ENCODE results near the gene CDKN2B. TPM values are rescaled to one million over a fixed set of nuclear protein-coding genes. Genes with fewer than 3 reads are reported as not detected.

The CDKN2B gene
- total RNA-seq, 1 experiment from 2014 or later: 32.2 TPM

DNA sequence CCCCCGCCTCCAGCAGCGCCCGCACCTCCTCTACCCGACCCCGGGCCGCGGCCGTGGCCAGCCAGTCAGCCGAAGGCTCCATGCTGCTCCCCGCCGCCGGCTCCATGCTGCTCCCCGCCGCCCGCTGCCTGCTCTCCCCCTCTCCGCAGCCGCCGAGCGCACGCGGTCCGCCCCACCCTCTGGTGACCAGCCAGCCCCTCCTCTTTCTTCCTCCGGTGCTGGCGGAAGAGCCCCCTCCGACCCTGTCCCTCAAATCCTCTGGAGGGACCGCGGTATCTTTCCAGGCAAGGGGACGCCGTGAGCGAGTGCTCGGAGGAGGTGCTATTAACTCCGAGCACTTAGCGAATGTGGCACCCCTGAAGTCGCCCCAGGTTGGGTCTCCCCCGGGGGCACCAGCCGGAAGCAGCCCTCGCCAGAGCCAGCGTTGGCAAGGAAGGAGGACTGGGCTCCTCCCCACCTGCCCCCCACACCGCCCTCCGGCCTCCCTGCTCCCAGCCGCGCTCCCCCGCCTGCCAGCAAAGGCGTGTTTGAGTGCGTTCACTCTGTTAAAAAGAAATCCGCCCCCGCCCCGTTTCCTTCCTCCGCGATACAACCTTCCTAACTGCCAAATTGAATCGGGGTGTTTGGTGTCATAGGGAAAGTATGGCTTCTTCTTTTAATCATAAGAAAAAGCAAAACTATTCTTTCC is 34.2 kb downstream of the CDKN2B start:
- DNase-seq (no peak), ATAC-seq (no peak)
- Histone ChIP-seq H3K9me3 (ENCODE audit: low read length) (no peaks in the 10 kb centered on the region), H3K4me1 (ENCODE audit: insufficient read depth, low read length) (peaks cover 6% of the 10 kb centered on the region; the same call in 1 of the 2 replicates), H3K36me3 (ENCODE audit: low read depth, low read length) (peaks cover 8% of the 10 kb centered on the region), H3F3A (ENCODE audit: low read length, unreplicated experiment) (no peaks in the 10 kb centered on the region), H3K79me2 (ENCODE audit: low read length) (peaks cover 22% of the 10 kb centered on the region), H3K27me3 (ENCODE audit: low read length) (no peaks in the 10 kb centered on the region), H3K9ac (ENCODE audit: low read length) (no peak overlapping the region), H3K9me2 (replicated peaks; ENCODE audit: low read length) (no peaks in the 10 kb centered on the region), H3K4me2 (ENCODE audit: low read length) (no peak overlapping the region), H4K20me1 (ENCODE audit: low read length) (no peaks in the 10 kb centered on the region), H3K27ac (ENCODE audit: low read length) (no peak overlapping the region), H3K4me3 (ENCODE audit: low read length) (no peak overlapping the region), H2AFZ (ENCODE audit: low read length) (no peak overlapping the region)
- TF ChIP-seq EZH2phosphoT487 (IDR thresholded peaks at IDR 0.05; ENCODE audit: borderline replicate concordance, low read length): no peak
- TF ChIP-seq, protein P1, sequence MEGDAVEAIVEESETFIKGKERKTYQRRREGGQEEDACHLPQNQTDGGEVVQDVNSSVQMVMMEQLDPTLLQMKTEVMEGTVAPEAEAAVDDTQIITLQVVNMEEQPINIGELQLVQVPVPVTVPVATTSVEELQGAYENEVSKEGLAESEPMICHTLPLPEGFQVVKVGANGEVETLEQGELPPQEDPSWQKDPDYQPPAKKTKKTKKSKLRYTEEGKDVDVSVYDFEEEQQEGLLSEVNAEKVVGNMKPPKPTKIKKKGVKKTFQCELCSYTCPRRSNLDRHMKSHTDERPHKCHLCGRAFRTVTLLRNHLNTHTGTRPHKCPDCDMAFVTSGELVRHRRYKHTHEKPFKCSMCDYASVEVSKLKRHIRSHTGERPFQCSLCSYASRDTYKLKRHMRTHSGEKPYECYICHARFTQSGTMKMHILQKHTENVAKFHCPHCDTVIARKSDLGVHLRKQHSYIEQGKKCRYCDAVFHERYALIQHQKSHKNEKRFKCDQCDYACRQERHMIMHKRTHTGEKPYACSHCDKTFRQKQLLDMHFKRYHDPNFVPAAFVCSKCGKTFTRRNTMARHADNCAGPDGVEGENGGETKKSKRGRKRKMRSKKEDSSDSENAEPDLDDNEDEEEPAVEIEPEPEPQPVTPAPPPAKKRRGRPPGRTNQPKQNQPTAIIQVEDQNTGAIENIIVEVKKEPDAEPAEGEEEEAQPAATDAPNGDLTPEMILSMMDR (conservative IDR thresholded peaks at IDR 0.05; ENCODE audit: low read depth, low read length): no peak
- intact Hi-C loops (cut with micrococcal nuclease): no loop called here
- ChIA-PET CTCF (no interaction called here), POLR2A (ENCODE audit: unreplicated experiment) (no interaction called here)
- BruUV-seq (replicated peaks): no TSS peak

DNA sequence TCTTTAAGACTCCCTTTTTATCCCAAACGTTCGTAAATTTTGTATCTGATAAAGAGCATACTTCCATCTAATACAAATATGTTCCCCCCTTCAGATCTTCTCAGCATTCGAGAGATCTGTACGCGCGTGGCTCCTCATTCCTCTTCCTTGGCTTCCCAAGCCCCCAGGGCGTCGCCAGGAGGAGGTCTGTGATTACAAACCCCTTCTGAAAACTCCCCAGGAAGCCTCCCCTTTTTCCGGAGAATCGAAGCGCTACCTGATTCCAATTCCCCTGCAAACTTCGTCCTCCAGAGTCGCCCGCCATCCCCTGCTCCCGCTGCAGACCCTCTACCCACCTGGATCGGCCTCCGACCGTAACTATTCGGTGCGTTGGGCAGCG is 34.8 kb downstream of the CDKN2B start:
- TF ChIP-seq EZH2 (IDR thresholded peaks at IDR 0.05; ENCODE audit: low read length, unreplicated experiment): no peak
- no peak for TF ChIP-seq EZH2phosphoT487 (IDR thresholded peaks at IDR 0.05; ENCODE audit: borderline replicate concordance, low read length)
- TF ChIP-seq, protein P1 (conservative IDR thresholded peaks at IDR 0.05; ENCODE audit: low read depth, low read length): no peak
- Histone ChIP-seq H2AFZ (ENCODE audit: low read length) (no peak overlapping the region), H3F3A (ENCODE audit: low read length, unreplicated experiment) (no peaks in the 10 kb centered on the region), H3K36me3 (ENCODE audit: low read depth, low read length) (peaks cover 8% of the 10 kb centered on the region), H3K79me2 (ENCODE audit: low read length) (peaks cover 22% of the 10 kb centered on the region), H3K27me3 (ENCODE audit: low read length) (no peaks in the 10 kb centered on the region), H3K4me3 (ENCODE audit: low read length) (no peak overlapping the region), H3K27ac (ENCODE audit: low read length) (no peak overlapping the region), H3K9me3 (ENCODE audit: low read length) (no peaks in the 10 kb centered on the region), H3K9ac (ENCODE audit: low read length) (no peak overlapping the region), H3K4me2 (ENCODE audit: low read length) (no peak overlapping the region), H3K4me1 (ENCODE audit: insufficient read depth, low read length) (peaks cover 6% of the 10 kb centered on the region; the same call in 1 of the 2 replicates), H4K20me1 (ENCODE audit: low read length) (no peaks in the 10 kb centered on the region), H3K9me2 (replicated peaks; ENCODE audit: low read length) (no peaks in the 10 kb centered on the region)
- CTCF ChIA-PET: no interaction called here
- POLR2A ChIA-PET (ENCODE audit: unreplicated experiment): no interaction called here
- DNase-seq (no peak), ATAC-seq (no peak)
- intact Hi-C loops (cut with micrococcal nuclease): no loop called here
- no TSS peak for BruUV-seq (replicated peaks)

DNA sequence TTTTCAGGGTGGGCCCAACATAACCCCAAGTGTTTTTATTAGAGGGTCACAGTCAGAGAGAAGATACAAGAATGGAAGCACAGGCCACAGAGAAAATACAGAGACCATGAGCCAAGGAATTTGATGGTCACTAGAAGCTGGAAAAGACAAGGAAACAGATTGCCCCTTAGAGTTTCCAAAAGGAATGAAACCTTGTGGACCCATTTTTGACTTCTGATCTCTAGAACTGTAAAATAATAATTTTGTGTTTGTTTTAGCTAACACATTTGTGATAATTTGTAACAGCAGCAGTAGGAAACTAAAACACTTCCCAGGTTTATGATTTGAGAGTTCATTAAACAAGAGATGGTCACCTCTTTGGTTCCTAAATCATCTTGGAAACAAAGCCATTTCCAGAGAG is 36.7 kb downstream of the CDKN2B start:
- H3K36me3 ChIP-seq (ENCODE audit: low read depth, low read length): peaks cover 6% of the 10 kb centered on the region
- intact Hi-C loops (cut with micrococcal nuclease): no loop called here
- no peak overlapping the region for H3K9ac ChIP-seq (ENCODE audit: low read length)
- ATAC-seq: no peak
- H3K4me1 ChIP-seq (ENCODE audit: insufficient read depth, low read length): peaks cover 6% of the 10 kb centered on the region; the same call in 1 of the 2 replicates
- no TSS peak for BruUV-seq (replicated peaks)
- H3K79me2 ChIP-seq (ENCODE audit: low read length): peaks cover 10% of the 10 kb centered on the region; the same call in 1 of the 2 replicates
- H4K20me1 ChIP-seq (ENCODE audit: low read length): no peaks in the 10 kb centered on the region
- H3F3A ChIP-seq (ENCODE audit: low read length, unreplicated experiment): no peaks in the 10 kb centered on the region
- no peaks in the 10 kb centered on the region for H3K9me3 ChIP-seq (ENCODE audit: low read length)
- no peak overlapping the region for H3K4me3 ChIP-seq (ENCODE audit: low read length)
- H3K27me3 ChIP-seq (ENCODE audit: low read length): no peaks in the 10 kb centered on the region
- no peak overlapping the region for H2AFZ ChIP-seq (ENCODE audit: low read length)
- no peak overlapping the region for H3K27ac ChIP-seq (ENCODE audit: low read length)
- H3K9me2 ChIP-seq (replicated peaks; ENCODE audit: low read length): no peaks in the 10 kb centered on the region
- POLR2A ChIA-PET (ENCODE audit: unreplicated experiment): no interaction called here
- TF ChIP-seq EZH2 (IDR thresholded peaks at IDR 0.05; ENCODE audit: low read length, unreplicated experiment) (no peak), EZH2phosphoT487 (IDR thresholded peaks at IDR 0.05; ENCODE audit: borderline replicate concordance, low read length) (no peak)
- TF ChIP-seq, protein P1 (conservative IDR thresholded peaks at IDR 0.05; ENCODE audit: low read depth, low read length): no peak
- CTCF ChIA-PET: no interaction called here
- H3K4me2 ChIP-seq (ENCODE audit: low read length): no peak overlapping the region
- no peak for DNase-seq

All from PC-3 (cell line).